DND-41 (cell line): Measurements from ENCODE around the gene KIAA1958.
"Not testable (repeated sequence)": the region's sequence is repeated elsewhere in the genome, so short reads cannot be mapped to it uniquely, and the experiment has no call there.

Experiments
- ATAC-seq: fragments of 200-7000 bp; cut with Tn5 transposase; 3 replicates; pipeline ENCODE4 v1.9.1; 2021; ENCODE audit warnings: low read depth; ENCODE audit not compliant: insufficient read depth
- DNase-seq: peaks from one replicate; pipeline ENCODE4 v3.0.0-alpha.2; 2020
- H2AFZ ChIP-seq: 2 replicates; pipeline ENCODE4 v1.6.0; 2012; ENCODE audit warnings: low read depth, low read length
- H3K27ac ChIP-seq: 2 replicates; pipeline ENCODE4 v1.5.1; 2012; ENCODE audit warnings: low read length, inconsistent platforms
- H3K27me3 ChIP-seq: fragments of 200-600 bp; sonication (generic); 2 replicates; pipeline ENCODE4 v1.6.0; 2012; ENCODE audit warnings: low read length, mild to moderate bottlenecking, inconsistent platforms; ENCODE audit not compliant: insufficient read depth, poor library complexity
- H3K36me3 ChIP-seq: 2 replicates; pipeline ENCODE4 v1.5.1; 2012; ENCODE audit warnings: low read length, inconsistent platforms; ENCODE audit not compliant: insufficient read depth
- H3K4me1 ChIP-seq: 2 replicates; pipeline ENCODE4 v1.5.1; 2012; ENCODE audit warnings: mild to moderate bottlenecking, low read length; ENCODE audit not compliant: insufficient read depth
- H3K4me2 ChIP-seq: 2 replicates; pipeline ENCODE4 v1.6.0; 2012; ENCODE audit warnings: mild to moderate bottlenecking, moderate library complexity, low read length, inconsistent platforms; ENCODE audit not compliant: insufficient read depth
- H3K4me3 ChIP-seq, 2 experiments: fragments of 200-600 bp in 1 of 2; shearing (Covaris generic) in 1 of 2; 2 replicates each; pipeline ENCODE4 v1.5.1; 2012 to 2016; ENCODE audit warnings: inconsistent platforms in 2 of 2, low read length in 2 of 2, mild to moderate bottlenecking in 2 of 2, low read depth in 1 of 2, moderate library complexity in 1 of 2
- H3K79me2 ChIP-seq: 2 replicates; pipeline ENCODE4 v1.6.0; 2012; ENCODE audit warnings: low read length, inconsistent platforms; ENCODE audit not compliant: insufficient read depth
- H3K9ac ChIP-seq: 2 replicates; pipeline ENCODE4 v1.6.0; 2012; ENCODE audit warnings: low read depth, mild to moderate bottlenecking, inconsistent platforms, low read length, moderate library complexity
- H3K9me3 ChIP-seq: 2 replicates; pipeline ENCODE4 v1.5.1; 2012; ENCODE audit warnings: low read length, moderate library complexity, mild to moderate bottlenecking, inconsistent platforms; ENCODE audit not compliant: insufficient read depth, severe bottlenecking
- H4K20me1 ChIP-seq: 2 replicates; pipeline ENCODE4 v1.6.0; 2012; ENCODE audit warnings: low read length; ENCODE audit not compliant: insufficient read depth
- CTCF ChIP-seq: IDR thresholded peaks from 2 replicates; pipeline ENCODE4 v1.5.1; 2012; ENCODE audit warnings: borderline replicate concordance, low read length, moderate library complexity, mild to moderate bottlenecking; ENCODE audit not compliant: poor library complexity, severe bottlenecking; ENCODE audit errors: extremely low read depth
- EZH2 ChIP-seq: IDR thresholded peaks from 3 replicates; pipeline ENCODE4 v1.6.1; 2012; ENCODE audit warnings: borderline replicate concordance, low read depth, mild to moderate bottlenecking, moderate library complexity, low read length, inconsistent platforms; ENCODE audit not compliant: severe bottlenecking

Gene KIAA1958

GRCh38 chr9:112581469-112582176, 95.0 kb downstream of the KIAA1958 start:
- H3K27me3 ChIP-seq = no peaks in the 10 kb centered on the region
- no peak overlapping the region for H3K4me3 ChIP-seq
- H3K36me3 ChIP-seq = peaks cover 6% of the 10 kb centered on the region; the same call in 1 of the 2 replicates
- ATAC-seq (no peak), DNase-seq (no peak)
- H3K4me2 ChIP-seq = no peak overlapping the region
- peaks cover 13% of the 10 kb centered on the region for H3K79me2 ChIP-seq
- H3K4me1 ChIP-seq = no peaks in the 10 kb centered on the region
- no peak overlapping the region for H2AFZ ChIP-seq
- H3K9ac ChIP-seq = no peak overlapping the region
- no peak for TF ChIP-seq CTCF
- TF ChIP-seq EZH2 = no peak
- no peak overlapping the region for H3K27ac ChIP-seq
- H4K20me1 ChIP-seq = 0 out of 2 replicates have a peak, but pooled peaks cover 7% of the 10 kb centered on the region
- no peaks in the 10 kb centered on the region for H3K9me3 ChIP-seq

GRCh38 chr9:112582371-112583262, 96.0 kb downstream of the KIAA1958 start:
- no peak overlapping the region for H3K4me2 ChIP-seq
- peaks cover 6% of the 10 kb centered on the region; the same call in 1 of the 2 replicates for H3K36me3 ChIP-seq
- H3K9me3 ChIP-seq = no peaks in the 10 kb centered on the region
- DNase-seq (no peak), ATAC-seq (no peak)
- 0 out of 2 replicates have a peak, but pooled peaks cover 7% of the 10 kb centered on the region for H4K20me1 ChIP-seq
- H3K27ac ChIP-seq = no peak overlapping the region
- H3K9ac ChIP-seq = no peak overlapping the region
- H3K79me2 ChIP-seq = peaks cover 12% of the 10 kb centered on the region
- H3K4me3 ChIP-seq = no peak overlapping the region
- no peaks in the 10 kb centered on the region for H3K27me3 ChIP-seq
- no peak overlapping the region for H2AFZ ChIP-seq
- no peak for TF ChIP-seq CTCF
- TF ChIP-seq EZH2 = no peak
- H3K4me1 ChIP-seq = no peaks in the 10 kb centered on the region

GRCh38 chr9:112586599-112587155, 100.0 kb downstream of the KIAA1958 start:
- Histone ChIP-seq H3K36me3 (peaks cover 2% of the 10 kb centered on the region; the same call in 1 of the 2 replicates), H3K79me2 (peaks cover 8% of the 10 kb centered on the region), H3K9ac (no peak overlapping the region), H3K4me2 (no peak overlapping the region), H3K27ac (no peak overlapping the region), H2AFZ (no peak overlapping the region), H4K20me1 (0 out of 2 replicates have a peak, but pooled peaks cover 2% of the 10 kb centered on the region), H3K27me3 (no peaks in the 10 kb centered on the region), H3K4me1 (no peaks in the 10 kb centered on the region), H3K9me3 (no peaks in the 10 kb centered on the region), H3K4me3 (no peak overlapping the region)
- no peak for TF ChIP-seq EZH2
- TF ChIP-seq CTCF = no peak
- ATAC-seq = no peak
- DNase-seq = no peak

- not testable (repeated sequence) for H3K9me3 ChIP-seq, H3K4me1 ChIP-seq, H3K4me3 ChIP-seq, H3K27me3 ChIP-seq, H2AFZ ChIP-seq, H3K27ac ChIP-seq, H3K9ac ChIP-seq, DNase-seq, H3K4me2 ChIP-seq, H4K20me1 ChIP-seq, H3K79me2 ChIP-seq, H3K36me3 ChIP-seq, ATAC-seq
These were observed 105.2 kb downstream of the KIAA1958 start for GRCh38 chr9:112591875-112592274.
